ENCODE data around the gene CEBPA. TPM values are rescaled to one million over a fixed set of nuclear protein-coding genes. Genes with fewer than 3 reads are reported as not detected.

Gene CEBPA
- total RNA-seq, 1 donor from 2014 or later: 8.5 TPM

- no peak for TF ChIP-seq CTCF (IDR thresholded peaks at IDR 0.05; ENCODE audit: unreplicated experiment)
- Mint-ChIP-seq H3K9me3 (no peaks in the 10 kb centered on the region), H3K27me3 (ENCODE audit: low read depth) (no peaks in the 10 kb centered on the region), H3K36me3 (no peaks in the 10 kb centered on the region), H3K4me3 (no peak overlapping the region), H3K4me1 (peaks cover 8% of the 10 kb centered on the region), H3K27ac (no peak overlapping the region)
- no peak for DNase-seq (ENCODE audit: low spot score in 2 of 2, unreplicated experiment in 2 of 2)
These were observed 33.3 kb downstream of the CEBPA start for GRCh38 chr19:33269016-33269415.

- Mint-ChIP-seq H3K4me3 (no peak overlapping the region), H3K9me3 (no peaks in the 10 kb centered on the region), H3K27ac (no peak overlapping the region), H3K36me3 (no peaks in the 10 kb centered on the region), H3K4me1 (peaks cover 5% of the 10 kb centered on the region), H3K27me3 (ENCODE audit: low read depth) (no peaks in the 10 kb centered on the region)
- DNase-seq (ENCODE audit: low spot score in 2 of 2, unreplicated experiment in 2 of 2): no peak
- TF ChIP-seq CTCF (IDR thresholded peaks at IDR 0.05; ENCODE audit: unreplicated experiment): no peak
These were observed 34.0 kb downstream of the CEBPA start for GRCh38 chr19:33268162-33268991.

GRCh38 chr19:33267706-33268105 lies 34.6 kb downstream of the CEBPA start:
- Mint-ChIP-seq H3K27ac (no peak overlapping the region), H3K9me3 (no peaks in the 10 kb centered on the region), H3K4me1 (no peaks in the 10 kb centered on the region), H3K4me3 (no peak overlapping the region), H3K36me3 (no peaks in the 10 kb centered on the region), H3K27me3 (ENCODE audit: low read depth) (no peaks in the 10 kb centered on the region)
- no peak for DNase-seq (ENCODE audit: low spot score in 2 of 2, unreplicated experiment in 2 of 2)
- no peak for TF ChIP-seq CTCF (IDR thresholded peaks at IDR 0.05; ENCODE audit: unreplicated experiment)

- no peak for TF ChIP-seq CTCF (IDR thresholded peaks at IDR 0.05; ENCODE audit: unreplicated experiment)
- H3K27ac Mint-ChIP-seq: no peak overlapping the region
- H3K9me3 Mint-ChIP-seq: no peaks in the 10 kb centered on the region
- H3K4me1 Mint-ChIP-seq: no peaks in the 10 kb centered on the region
- no peaks in the 10 kb centered on the region for H3K36me3 Mint-ChIP-seq
- H3K4me3 Mint-ChIP-seq: no peak overlapping the region
- H3K27me3 Mint-ChIP-seq (ENCODE audit: low read depth): no peaks in the 10 kb centered on the region
- DNase-seq (ENCODE audit: low spot score in 2 of 2, unreplicated experiment in 2 of 2): no peak
These were observed 35.3 kb downstream of the CEBPA start for GRCh38 chr19:33266974-33267484.

GRCh38 chr19:33264881-33265445 lies 37.4 kb downstream of the CEBPA start:
- no peaks in the 10 kb centered on the region for H3K4me1 Mint-ChIP-seq
- H3K27ac Mint-ChIP-seq: no peak overlapping the region
- H3K9me3 Mint-ChIP-seq: no peaks in the 10 kb centered on the region

More at GRCh38 chr19:33264881-33265445, 37.4 kb downstream of the CEBPA start:
- H3K4me3 Mint-ChIP-seq: no peak overlapping the region
- H3K36me3 Mint-ChIP-seq: no peaks in the 10 kb centered on the region
- DNase-seq (ENCODE audit: low spot score in 2 of 2, unreplicated experiment in 2 of 2): no peak
- H3K27me3 Mint-ChIP-seq (ENCODE audit: low read depth): no peaks in the 10 kb centered on the region
- no peak for TF ChIP-seq CTCF (IDR thresholded peaks at IDR 0.05; ENCODE audit: unreplicated experiment)
